Measurements from ENCODE around the gene CUX1.
A peak's percentile ranks its signal among the peaks of the same experiment; 100 is the strongest.
"Not testable (repeated sequence)": the region's sequence is repeated elsewhere in the genome, so short reads cannot be mapped to it uniquely, and the experiment has no call there.

CUX1 gene

DNA sequence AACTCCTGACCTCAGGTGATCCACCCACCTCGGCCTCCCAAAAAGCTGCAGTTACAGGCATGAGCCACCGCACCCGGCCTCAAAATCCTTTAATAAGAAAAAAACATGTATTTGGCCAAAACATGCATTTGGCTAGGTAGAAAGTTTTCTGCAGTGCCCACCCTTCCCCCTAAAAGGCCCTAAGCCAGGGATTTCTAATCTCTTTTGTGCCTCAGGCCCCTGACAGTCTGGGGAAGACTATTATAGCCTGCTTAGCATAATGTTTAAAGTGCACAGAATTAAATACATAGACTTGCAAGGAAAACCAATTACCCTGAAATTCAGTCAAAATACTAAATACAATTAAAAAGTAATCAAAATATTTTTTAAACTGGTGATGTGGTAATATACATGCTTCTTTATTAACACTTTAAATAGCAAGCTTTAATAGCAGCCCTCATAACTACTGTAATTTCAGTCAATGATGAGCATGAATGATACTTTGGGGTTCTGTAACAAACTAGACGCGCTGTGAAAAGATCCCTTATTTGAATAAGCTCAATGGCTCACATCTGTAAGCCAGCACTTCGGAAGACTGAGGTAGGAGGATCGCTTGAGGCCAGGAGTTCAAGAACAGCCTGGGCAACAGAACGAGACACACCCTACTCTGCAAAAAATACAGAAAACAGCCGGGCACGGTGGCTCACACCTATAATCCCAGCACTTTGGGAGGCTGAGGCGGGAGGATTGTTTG lies 508.9 kb downstream of the CUX1 start (continued):
- TF ChIP-seq, protein P1, sequence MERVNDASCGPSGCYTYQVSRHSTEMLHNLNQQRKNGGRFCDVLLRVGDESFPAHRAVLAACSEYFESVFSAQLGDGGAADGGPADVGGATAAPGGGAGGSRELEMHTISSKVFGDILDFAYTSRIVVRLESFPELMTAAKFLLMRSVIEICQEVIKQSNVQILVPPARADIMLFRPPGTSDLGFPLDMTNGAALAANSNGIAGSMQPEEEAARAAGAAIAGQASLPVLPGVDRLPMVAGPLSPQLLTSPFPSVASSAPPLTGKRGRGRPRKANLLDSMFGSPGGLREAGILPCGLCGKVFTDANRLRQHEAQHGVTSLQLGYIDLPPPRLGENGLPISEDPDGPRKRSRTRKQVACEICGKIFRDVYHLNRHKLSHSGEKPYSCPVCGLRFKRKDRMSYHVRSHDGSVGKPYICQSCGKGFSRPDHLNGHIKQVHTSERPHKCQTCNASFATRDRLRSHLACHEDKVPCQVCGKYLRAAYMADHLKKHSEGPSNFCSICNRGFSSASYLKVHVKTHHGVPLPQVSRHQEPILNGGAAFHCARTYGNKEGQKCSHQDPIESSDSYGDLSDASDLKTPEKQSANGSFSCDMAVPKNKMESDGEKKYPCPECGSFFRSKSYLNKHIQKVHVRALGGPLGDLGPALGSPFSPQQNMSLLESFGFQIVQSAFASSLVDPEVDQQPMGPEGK (CRISPR knock-in tag; IDR thresholded peaks at IDR 0.05; ENCODE audit: borderline replicate concordance), result no peak
- no peak for TF ChIP-seq TCF4 (CRISPR knock-in tag; IDR thresholded peaks at IDR 0.05; ENCODE audit: borderline replicate concordance)
- TF ChIP-seq, protein P2, sequence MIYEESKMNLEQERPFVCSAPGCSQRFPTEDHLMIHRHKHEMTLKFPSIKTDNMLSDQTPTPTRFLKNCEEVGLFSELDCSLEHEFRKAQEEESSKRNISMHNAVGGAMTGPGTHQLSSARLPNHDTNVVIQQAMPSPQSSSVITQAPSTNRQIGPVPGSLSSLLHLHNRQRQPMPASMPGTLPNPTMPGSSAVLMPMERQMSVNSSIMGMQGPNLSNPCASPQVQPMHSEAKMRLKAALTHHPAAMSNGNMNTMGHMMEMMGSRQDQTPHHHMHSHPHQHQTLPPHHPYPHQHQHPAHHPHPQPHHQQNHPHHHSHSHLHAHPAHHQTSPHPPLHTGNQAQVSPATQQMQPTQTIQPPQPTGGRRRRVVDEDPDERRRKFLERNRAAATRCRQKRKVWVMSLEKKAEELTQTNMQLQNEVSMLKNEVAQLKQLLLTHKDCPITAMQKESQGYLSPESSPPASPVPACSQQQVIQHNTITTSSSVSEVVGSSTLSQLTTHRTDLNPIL (CRISPR knock-in tag; IDR thresholded peaks at IDR 0.05; ENCODE audit: low read depth), result no peak
- TF ChIP-seq TOX (CRISPR knock-in tag; IDR thresholded peaks at IDR 0.05; ENCODE audit: borderline replicate concordance), result no peak

DNA sequence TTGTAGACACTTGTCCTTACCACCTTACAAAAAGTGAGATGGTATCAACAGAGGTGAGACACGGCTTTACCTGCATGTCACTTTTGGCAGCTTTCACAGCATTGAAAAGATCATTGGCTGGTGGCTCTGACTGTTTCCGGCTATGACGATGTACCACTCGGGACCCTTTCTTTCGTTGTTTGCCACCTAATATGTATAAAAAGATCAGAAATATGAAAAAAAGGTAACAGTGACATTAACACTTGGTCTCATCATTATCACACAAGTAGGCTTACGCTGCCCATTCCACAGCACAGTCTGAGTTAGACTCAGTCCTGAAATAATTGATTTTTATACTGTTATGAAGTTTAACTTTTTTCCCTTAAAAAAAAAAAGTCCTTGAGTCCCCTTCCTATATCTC lies 509.8 kb downstream of the CUX1 start:
- not testable (repeated sequence) for ATAC-seq

DNA sequence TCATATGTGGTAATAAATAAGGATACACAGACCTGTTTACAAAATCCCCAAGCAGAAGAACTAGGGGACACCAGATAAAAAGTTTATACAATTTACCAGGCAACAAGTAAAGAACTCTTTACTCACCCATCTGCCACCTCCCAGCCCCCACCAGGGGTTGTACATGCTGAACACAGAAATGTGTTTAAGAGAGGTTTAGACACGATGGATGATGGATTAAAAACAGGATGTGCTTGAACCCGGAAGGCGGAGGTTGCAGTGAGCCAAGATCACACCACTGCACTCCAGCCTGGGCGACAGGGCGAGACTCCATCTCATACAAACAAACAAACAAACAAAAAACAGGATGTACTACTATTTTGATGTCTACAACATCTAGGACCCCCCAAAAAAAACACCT lies 511.4 kb downstream of the CUX1 start:
- peak; percentile 42 for ATAC-seq

DNA sequence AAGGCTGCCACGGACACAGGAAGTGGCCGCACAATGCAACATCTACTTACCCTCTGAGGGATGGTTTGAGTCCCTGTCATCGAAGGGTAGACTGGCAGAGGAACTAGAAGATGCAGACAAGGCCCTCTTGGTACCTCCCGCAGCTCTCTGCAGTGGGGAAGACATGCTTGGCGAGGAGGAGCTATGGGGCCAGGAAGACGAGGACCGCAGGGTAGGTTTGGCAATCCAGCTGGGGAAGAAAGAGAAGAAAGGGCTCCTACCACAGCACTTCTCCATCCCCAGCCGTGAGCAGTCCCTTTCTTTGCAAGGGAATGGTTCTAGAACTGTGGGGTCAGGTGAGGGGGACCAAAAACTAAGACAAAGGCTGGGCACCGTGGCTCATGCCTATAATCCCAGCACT lies 511.9 kb downstream of the CUX1 start:
- not testable (repeated sequence) for ATAC-seq

DNA sequence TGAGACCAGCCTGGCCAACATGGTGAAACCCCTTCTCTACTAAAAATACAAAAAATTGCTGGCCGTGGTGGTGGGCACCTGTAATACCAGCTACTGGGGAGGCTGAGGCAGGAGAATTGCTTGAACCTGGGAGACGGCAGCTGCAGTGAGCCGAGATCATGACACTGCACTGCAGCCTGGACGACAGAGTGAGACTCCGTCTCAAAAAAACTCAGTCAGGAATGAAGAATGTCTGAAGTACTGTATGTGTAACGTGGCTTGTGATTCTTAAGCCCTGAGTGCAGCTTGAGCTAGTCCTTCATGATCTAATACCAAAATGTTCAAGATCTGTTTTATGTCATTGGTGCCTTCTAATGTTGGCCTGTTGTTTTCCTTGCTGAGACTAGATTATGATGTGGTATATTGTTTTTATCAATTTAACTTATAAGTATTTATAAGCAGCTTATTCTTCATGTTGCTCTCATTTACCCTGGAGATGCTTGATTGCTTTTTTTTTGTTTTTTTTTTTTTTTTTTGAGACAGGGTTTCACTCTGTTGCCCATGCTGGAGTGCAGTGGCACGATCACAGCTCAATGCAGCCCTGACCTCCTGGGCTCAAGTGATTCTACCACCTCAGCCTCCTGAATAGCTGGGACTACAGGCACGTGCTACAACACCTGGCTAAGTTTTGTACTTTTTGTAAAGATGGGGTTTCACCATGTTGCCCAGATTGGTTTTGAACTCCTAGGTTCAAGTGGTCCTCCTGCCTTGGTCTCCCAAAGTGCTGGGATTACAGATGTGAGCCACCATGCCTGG lies 513.4 kb downstream of the CUX1 start:
- ATAC-seq, result not testable (repeated sequence)

Data from SK-N-SH treated with all-trans-retinoic acid at 6 μM for 48 hours (cell line).